MM.1S (cell line): ENCODE measurements around the gene ZNF483.

ENCODE experiments used
- EZH2 ChIP-seq: fragments of 300-600 bp; sonication (generic); optimal IDR thresholded peaks from 2 replicates; pipeline ENCODE3; 2017; ENCODE audit warnings: low read depth, mild to moderate bottlenecking, antibody characterized with exemption, low read length, mixed read lengths
- TF ChIP-seq, protein P1 (sequence below): fragments of 300-600 bp; sonication (generic); IDR thresholded peaks from 2 replicates; pipeline ENCODE4 v1.5.1; 2016; ENCODE audit warnings: antibody characterized with exemption, low read length, mixed read lengths

DNA sequence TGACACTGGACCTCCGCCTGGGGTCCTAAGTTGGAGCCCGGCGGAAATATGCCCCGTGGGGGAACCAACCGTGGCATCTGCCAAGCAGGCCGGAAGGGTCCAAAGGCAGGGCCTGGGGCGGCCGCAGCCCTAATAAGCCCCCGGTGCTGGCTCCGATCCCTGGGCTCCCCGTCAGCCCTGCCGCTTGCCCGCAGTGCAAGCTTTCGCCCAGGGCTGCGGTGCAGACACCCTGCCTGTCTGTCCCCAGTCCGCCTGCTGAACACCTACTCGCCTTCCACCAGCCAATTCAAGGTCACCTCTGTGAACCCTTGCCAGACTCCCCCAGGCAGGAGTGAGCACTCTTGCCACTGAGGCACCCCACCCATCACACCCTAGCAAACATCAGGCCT lies 75.0 kb downstream of the ZNF483 start:
- TF ChIP-seq, protein P1, sequence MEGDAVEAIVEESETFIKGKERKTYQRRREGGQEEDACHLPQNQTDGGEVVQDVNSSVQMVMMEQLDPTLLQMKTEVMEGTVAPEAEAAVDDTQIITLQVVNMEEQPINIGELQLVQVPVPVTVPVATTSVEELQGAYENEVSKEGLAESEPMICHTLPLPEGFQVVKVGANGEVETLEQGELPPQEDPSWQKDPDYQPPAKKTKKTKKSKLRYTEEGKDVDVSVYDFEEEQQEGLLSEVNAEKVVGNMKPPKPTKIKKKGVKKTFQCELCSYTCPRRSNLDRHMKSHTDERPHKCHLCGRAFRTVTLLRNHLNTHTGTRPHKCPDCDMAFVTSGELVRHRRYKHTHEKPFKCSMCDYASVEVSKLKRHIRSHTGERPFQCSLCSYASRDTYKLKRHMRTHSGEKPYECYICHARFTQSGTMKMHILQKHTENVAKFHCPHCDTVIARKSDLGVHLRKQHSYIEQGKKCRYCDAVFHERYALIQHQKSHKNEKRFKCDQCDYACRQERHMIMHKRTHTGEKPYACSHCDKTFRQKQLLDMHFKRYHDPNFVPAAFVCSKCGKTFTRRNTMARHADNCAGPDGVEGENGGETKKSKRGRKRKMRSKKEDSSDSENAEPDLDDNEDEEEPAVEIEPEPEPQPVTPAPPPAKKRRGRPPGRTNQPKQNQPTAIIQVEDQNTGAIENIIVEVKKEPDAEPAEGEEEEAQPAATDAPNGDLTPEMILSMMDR, result no peak
- TF ChIP-seq EZH2, result no peak
